ENCODE results near the gene LIPC.

GRCh38 chr15:58462973-58463663 lies 31.3 kb downstream of the LIPC start:
- TF ChIP-seq, protein P1, sequence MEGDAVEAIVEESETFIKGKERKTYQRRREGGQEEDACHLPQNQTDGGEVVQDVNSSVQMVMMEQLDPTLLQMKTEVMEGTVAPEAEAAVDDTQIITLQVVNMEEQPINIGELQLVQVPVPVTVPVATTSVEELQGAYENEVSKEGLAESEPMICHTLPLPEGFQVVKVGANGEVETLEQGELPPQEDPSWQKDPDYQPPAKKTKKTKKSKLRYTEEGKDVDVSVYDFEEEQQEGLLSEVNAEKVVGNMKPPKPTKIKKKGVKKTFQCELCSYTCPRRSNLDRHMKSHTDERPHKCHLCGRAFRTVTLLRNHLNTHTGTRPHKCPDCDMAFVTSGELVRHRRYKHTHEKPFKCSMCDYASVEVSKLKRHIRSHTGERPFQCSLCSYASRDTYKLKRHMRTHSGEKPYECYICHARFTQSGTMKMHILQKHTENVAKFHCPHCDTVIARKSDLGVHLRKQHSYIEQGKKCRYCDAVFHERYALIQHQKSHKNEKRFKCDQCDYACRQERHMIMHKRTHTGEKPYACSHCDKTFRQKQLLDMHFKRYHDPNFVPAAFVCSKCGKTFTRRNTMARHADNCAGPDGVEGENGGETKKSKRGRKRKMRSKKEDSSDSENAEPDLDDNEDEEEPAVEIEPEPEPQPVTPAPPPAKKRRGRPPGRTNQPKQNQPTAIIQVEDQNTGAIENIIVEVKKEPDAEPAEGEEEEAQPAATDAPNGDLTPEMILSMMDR (IDR thresholded peaks at IDR 0.05): no peak
- TF ChIP-seq POLR2AphosphoS5 (IDR thresholded peaks at IDR 0.05) (no peak), EP300 (IDR thresholded peaks at IDR 0.05) (no peak)

Data from stomach (tissue), 4 donors.